ENCODE data around the gene UGCG.

The UGCG gene

DNA sequence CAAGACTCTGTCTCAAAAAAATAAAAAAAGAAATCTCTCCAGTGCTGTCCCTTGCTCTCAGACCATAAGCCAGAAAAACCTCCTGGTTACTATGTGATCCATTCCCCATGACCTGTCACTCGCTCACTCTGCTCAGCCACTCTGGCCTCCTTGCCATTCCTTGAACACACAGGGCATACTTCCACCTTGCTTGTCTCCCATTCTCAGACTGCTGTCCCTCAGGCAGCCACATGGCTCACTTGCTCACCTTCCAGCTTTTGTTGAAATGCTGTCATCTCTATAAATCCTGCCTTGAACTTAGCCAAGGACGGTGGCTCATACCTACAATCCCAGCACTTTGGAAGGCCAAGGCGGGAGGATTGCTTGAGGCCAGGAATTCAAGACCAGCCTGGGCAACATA is 82.9 kb downstream of the UGCG start:
- TF ChIP-seq CREB1 (IDR thresholded peaks at IDR 0.05; ENCODE audit: low read depth): no peak
- TF ChIP-seq CEBPB (IDR thresholded peaks at IDR 0.05): no peak
- TF ChIP-seq, protein P1, sequence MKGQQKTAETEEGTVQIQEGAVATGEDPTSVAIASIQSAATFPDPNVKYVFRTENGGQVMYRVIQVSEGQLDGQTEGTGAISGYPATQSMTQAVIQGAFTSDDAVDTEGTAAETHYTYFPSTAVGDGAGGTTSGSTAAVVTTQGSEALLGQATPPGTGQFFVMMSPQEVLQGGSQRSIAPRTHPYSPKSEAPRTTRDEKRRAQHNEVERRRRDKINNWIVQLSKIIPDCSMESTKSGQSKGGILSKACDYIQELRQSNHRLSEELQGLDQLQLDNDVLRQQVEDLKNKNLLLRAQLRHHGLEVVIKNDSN (IDR thresholded peaks at IDR 0.05): no peak
- TF ChIP-seq TAF1 (IDR thresholded peaks at IDR 0.05; ENCODE audit: low read depth): no peak
- TF ChIP-seq YY1 (IDR thresholded peaks at IDR 0.05; ENCODE audit: low read depth): no peak
- TF ChIP-seq ZBTB7A (IDR thresholded peaks at IDR 0.05; ENCODE audit: low read depth): no peak
- TF ChIP-seq EGR1 (IDR thresholded peaks at IDR 0.05): no peak
- TF ChIP-seq TCF12 (IDR thresholded peaks at IDR 0.05; ENCODE audit: low read depth): no peak
- TF ChIP-seq EP300 (IDR thresholded peaks at IDR 0.05; ENCODE audit: borderline replicate concordance): no peak

GRCh38 chr9:111980398-111980797 is 83.8 kb downstream of the UGCG start:
- no peak for TF ChIP-seq TAF1 (IDR thresholded peaks at IDR 0.05; ENCODE audit: low read depth)

- TF ChIP-seq ZBTB7A (IDR thresholded peaks at IDR 0.05; ENCODE audit: low read depth) (no peak), TEAD4 (IDR thresholded peaks at IDR 0.05) (no peak), CREB1 (IDR thresholded peaks at IDR 0.05; ENCODE audit: low read depth) (no peak), CEBPB (IDR thresholded peaks at IDR 0.05) (no peak), EP300 (IDR thresholded peaks at IDR 0.05; ENCODE audit: borderline replicate concordance) (no peak), TCF12 (IDR thresholded peaks at IDR 0.05; ENCODE audit: low read depth) (no peak), TAF1 (IDR thresholded peaks at IDR 0.05; ENCODE audit: low read depth) (no peak), MAX (IDR thresholded peaks at IDR 0.05) (no peak), EGR1 (IDR thresholded peaks at IDR 0.05) (no peak), NFIC (IDR thresholded peaks at IDR 0.05) (no peak), YY1 (IDR thresholded peaks at IDR 0.05; ENCODE audit: low read depth) (no peak), RAD21 (IDR thresholded peaks at IDR 0.05; ENCODE audit: low read depth) (no peak), FOXM1 (IDR thresholded peaks at IDR 0.05; ENCODE audit: borderline replicate concordance, low read depth) (no peak)
- TF ChIP-seq, protein P1 (IDR thresholded peaks at IDR 0.05): no peak
- TF ChIP-seq, protein P2, sequence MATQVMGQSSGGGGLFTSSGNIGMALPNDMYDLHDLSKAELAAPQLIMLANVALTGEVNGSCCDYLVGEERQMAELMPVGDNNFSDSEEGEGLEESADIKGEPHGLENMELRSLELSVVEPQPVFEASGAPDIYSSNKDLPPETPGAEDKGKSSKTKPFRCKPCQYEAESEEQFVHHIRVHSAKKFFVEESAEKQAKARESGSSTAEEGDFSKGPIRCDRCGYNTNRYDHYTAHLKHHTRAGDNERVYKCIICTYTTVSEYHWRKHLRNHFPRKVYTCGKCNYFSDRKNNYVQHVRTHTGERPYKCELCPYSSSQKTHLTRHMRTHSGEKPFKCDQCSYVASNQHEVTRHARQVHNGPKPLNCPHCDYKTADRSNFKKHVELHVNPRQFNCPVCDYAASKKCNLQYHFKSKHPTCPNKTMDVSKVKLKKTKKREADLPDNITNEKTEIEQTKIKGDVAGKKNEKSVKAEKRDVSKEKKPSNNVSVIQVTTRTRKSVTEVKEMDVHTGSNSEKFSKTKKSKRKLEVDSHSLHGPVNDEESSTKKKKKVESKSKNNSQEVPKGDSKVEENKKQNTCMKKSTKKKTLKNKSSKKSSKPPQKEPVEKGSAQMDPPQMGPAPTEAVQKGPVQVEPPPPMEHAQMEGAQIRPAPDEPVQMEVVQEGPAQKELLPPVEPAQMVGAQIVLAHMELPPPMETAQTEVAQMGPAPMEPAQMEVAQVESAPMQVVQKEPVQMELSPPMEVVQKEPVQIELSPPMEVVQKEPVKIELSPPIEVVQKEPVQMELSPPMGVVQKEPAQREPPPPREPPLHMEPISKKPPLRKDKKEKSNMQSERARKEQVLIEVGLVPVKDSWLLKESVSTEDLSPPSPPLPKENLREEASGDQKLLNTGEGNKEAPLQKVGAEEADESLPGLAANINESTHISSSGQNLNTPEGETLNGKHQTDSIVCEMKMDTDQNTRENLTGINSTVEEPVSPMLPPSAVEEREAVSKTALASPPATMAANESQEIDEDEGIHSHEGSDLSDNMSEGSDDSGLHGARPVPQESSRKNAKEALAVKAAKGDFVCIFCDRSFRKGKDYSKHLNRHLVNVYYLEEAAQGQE (IDR thresholded peaks at IDR 0.05; ENCODE audit: low read depth): no peak
These were observed 86.9 kb downstream of the UGCG start for GRCh38 chr9:111983484-111983908.

- TF ChIP-seq TCF12 (IDR thresholded peaks at IDR 0.05; ENCODE audit: low read depth) (no peak), FOXM1 (IDR thresholded peaks at IDR 0.05; ENCODE audit: borderline replicate concordance, low read depth) (no peak), ZBTB7A (IDR thresholded peaks at IDR 0.05; ENCODE audit: low read depth) (no peak), NFIC (IDR thresholded peaks at IDR 0.05) (no peak), YY1 (IDR thresholded peaks at IDR 0.05; ENCODE audit: low read depth) (no peak), CREB1 (IDR thresholded peaks at IDR 0.05; ENCODE audit: low read depth) (no peak), CEBPB (IDR thresholded peaks at IDR 0.05) (no peak)
- TF ChIP-seq, protein P2 (IDR thresholded peaks at IDR 0.05; ENCODE audit: low read depth): no peak
These were observed 87.6 kb downstream of the UGCG start for GRCh38 chr9:111984086-111984802.
